ENCODE data around the gene CDK14.

GRCh38 chr7:91090684-91091083 is 494.6 kb downstream of the CDK14 start:
- TF ChIP-seq POLR2A (IDR thresholded peaks at IDR 0.05) (no peak), EP300 (IDR thresholded peaks at IDR 0.05) (no peak)

All from ovary (tissue), 1 donor.